Measurements from ENCODE around the gene IL20RB. TPM values are rescaled to one million over a fixed set of nuclear protein-coding genes. Genes with fewer than 3 reads are reported as not detected.
A peak's percentile ranks its signal among the peaks of the same experiment; 100 is the strongest.

The IL20RB gene
- total RNA-seq, 2 donors from 2014 or later = 0.41 TPM; not detected in 1

GRCh38 chr3:136946978-136947377 lies 10.8 kb upstream of the IL20RB start:
- no peaks in the 10 kb centered on the region for H3K9me3 ChIP-seq
- H3K27ac ChIP-seq = no peak overlapping the region
- TF ChIP-seq, protein P1, sequence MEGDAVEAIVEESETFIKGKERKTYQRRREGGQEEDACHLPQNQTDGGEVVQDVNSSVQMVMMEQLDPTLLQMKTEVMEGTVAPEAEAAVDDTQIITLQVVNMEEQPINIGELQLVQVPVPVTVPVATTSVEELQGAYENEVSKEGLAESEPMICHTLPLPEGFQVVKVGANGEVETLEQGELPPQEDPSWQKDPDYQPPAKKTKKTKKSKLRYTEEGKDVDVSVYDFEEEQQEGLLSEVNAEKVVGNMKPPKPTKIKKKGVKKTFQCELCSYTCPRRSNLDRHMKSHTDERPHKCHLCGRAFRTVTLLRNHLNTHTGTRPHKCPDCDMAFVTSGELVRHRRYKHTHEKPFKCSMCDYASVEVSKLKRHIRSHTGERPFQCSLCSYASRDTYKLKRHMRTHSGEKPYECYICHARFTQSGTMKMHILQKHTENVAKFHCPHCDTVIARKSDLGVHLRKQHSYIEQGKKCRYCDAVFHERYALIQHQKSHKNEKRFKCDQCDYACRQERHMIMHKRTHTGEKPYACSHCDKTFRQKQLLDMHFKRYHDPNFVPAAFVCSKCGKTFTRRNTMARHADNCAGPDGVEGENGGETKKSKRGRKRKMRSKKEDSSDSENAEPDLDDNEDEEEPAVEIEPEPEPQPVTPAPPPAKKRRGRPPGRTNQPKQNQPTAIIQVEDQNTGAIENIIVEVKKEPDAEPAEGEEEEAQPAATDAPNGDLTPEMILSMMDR (IDR thresholded peaks at IDR 0.05) = no peak
- no peak overlapping the region for H3K4me3 ChIP-seq
- peaks cover 13% of the 10 kb centered on the region for H3K36me3 ChIP-seq
- H3K27me3 ChIP-seq = no peaks in the 10 kb centered on the region
- peaks cover 0 to 10% of the 10 kb centered on the region in 2 donors for H3K4me1 ChIP-seq
- no peak for DNase-seq (ENCODE audit: low spot score)

DNA sequence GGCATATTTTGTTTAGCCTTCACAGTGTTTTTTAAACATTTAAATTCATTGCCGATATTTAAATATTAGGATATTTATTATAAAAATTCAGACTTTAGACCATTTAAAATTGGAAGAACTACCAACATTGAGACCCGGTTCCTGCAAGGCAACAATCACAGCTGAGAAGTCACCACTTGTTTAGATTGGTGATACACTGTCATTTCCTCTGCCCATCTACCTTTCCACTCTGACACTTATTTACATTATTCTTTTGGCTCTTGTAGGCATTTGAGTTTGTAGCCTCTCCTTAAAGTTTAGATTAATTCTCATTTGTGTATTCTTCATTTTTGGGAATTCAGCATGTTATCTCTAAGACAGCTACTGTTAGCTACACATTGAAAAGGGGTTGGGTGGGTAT lies 10.3 kb upstream of the IL20RB start:
- peaks cover 13% of the 10 kb centered on the region for H3K36me3 ChIP-seq
- H3K4me1 ChIP-seq = peaks cover 0 to 10% of the 10 kb centered on the region in 2 donors
- H3K4me3 ChIP-seq = no peak overlapping the region
- no peak for DNase-seq (ENCODE audit: low spot score)
- TF ChIP-seq, protein P1 (IDR thresholded peaks at IDR 0.05) = no peak
- H3K27me3 ChIP-seq = no peaks in the 10 kb centered on the region
- H3K9me3 ChIP-seq = no peaks in the 10 kb centered on the region
- no peak overlapping the region for H3K27ac ChIP-seq

DNA sequence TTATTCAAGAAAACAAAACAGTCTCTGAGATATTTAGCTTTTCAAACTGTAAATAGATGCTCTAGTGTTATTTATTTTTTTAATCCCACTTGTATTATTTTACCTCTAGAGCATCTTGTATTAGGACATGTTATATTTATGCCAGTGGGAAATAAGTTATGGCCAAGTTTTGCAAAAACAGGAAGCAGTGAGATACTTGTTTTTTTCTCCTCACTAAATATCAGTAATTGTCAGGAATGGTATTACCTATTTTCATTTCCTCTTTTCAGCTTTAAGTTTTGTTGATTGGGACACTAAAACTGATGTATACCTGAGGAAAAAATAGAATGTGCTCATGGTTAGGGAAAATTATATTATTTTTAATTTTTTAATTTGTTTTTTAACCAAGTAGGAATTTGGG lies 8.6 kb upstream of the IL20RB start:
- TF ChIP-seq, protein P1 (IDR thresholded peaks at IDR 0.05) = no peak
- no peak for DNase-seq (ENCODE audit: low spot score)
- peaks cover 0 to 6% of the 10 kb centered on the region in 2 donors for H3K4me1 ChIP-seq
- H3K9me3 ChIP-seq = no peaks in the 10 kb centered on the region
- H3K27ac ChIP-seq = no peak overlapping the region
- H3K36me3 ChIP-seq = peaks cover 13% of the 10 kb centered on the region
- H3K4me3 ChIP-seq = no peak overlapping the region
- no peaks in the 10 kb centered on the region for H3K27me3 ChIP-seq

GRCh38 chr3:136949708-136950107 lies 8.1 kb upstream of the IL20RB start:
- H3K4me3 ChIP-seq = no peak overlapping the region
- DNase-seq (ENCODE audit: low spot score) = no peak
- TF ChIP-seq, protein P1 (IDR thresholded peaks at IDR 0.05) = peak in 1 of 2 donors; percentile 33
- no peaks in the 10 kb centered on the region for H3K27me3 ChIP-seq
- H3K27ac ChIP-seq = no peak overlapping the region
- H3K9me3 ChIP-seq = no peaks in the 10 kb centered on the region
- peaks cover 13% of the 10 kb centered on the region for H3K36me3 ChIP-seq
- peaks cover 0 to 6% of the 10 kb centered on the region in 2 donors for H3K4me1 ChIP-seq

DNA sequence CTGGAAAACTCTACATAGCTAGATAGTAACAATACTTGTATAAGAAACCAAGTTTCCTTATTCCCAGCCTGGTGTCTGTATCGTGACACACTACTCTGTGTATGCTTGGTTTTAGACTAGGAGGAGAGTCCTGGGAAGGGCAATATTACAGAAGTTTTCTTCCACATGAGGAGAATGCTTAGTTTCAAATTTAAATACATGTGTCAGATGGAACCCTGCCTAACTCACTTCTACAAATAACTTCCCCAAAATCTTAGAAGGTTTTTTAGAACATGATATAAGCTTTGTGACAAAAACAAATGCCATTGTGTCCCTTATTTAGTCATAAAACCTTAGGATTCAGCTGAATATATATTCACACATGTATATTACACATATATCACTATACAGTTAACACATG lies 7.2 kb upstream of the IL20RB start:
- H3K36me3 ChIP-seq = peaks cover 10% of the 10 kb centered on the region
- TF ChIP-seq, protein P1 (IDR thresholded peaks at IDR 0.05) = no peak
- no peaks in the 10 kb centered on the region for H3K9me3 ChIP-seq
- no peak overlapping the region for H3K4me3 ChIP-seq
- no peak overlapping the region for H3K27ac ChIP-seq
- H3K27me3 ChIP-seq = no peaks in the 10 kb centered on the region
- no peak for DNase-seq (ENCODE audit: low spot score)
- peaks cover 0 to 6% of the 10 kb centered on the region in 2 donors for H3K4me1 ChIP-seq

GRCh38 chr3:136952292-136952691 lies 5.5 kb upstream of the IL20RB start:
- Histone ChIP-seq H3K9me3 (no peaks in the 10 kb centered on the region), H3K4me1 (no peaks in the 10 kb centered on the region), H3K27ac (no peak overlapping the region), H3K27me3 (no peaks in the 10 kb centered on the region), H3K36me3 (no peaks in the 10 kb centered on the region), H3K4me3 (no peak overlapping the region)
- DNase-seq (ENCODE audit: low spot score) = no peak
- TF ChIP-seq, protein P1 (IDR thresholded peaks at IDR 0.05) = no peak

Measured in right atrium auricular region (tissue), 2 donors.